ENCODE data around the gene CXCR4.

The CXCR4 gene

GRCh38 chr2:136131484-136131960, 13.6 kb upstream of the CXCR4 start:
- DNase-seq, result no peak

- DNase-seq, result no peak
Measured at GRCh38 chr2:136130511-136130910, 12.6 kb upstream of the CXCR4 start.

GRCh38 chr2:136130045-136130444, 12.1 kb upstream of the CXCR4 start:
- DNase-seq, result no peak

GRCh38 chr2:136129601-136130000, 11.7 kb upstream of the CXCR4 start:
- no peak for DNase-seq

- DNase-seq, result no peak
Measured at GRCh38 chr2:136128905-136129304, 11.0 kb upstream of the CXCR4 start.

GRCh38 chr2:136128366-136128765, 10.4 kb upstream of the CXCR4 start:
- DNase-seq, result no peak

- DNase-seq, result peak; percentile 17
Measured at GRCh38 chr2:136127356-136127755, 9.4 kb upstream of the CXCR4 start.

GRCh38 chr2:136126421-136126926, 8.5 kb upstream of the CXCR4 start:
- DNase-seq, result no peak

GRCh38 chr2:136126021-136126420, 8.1 kb upstream of the CXCR4 start:
- DNase-seq, result no peak

- no peak for DNase-seq
Measured at GRCh38 chr2:136125236-136125635, 7.3 kb upstream of the CXCR4 start.

GRCh38 chr2:136124805-136125204, 6.9 kb upstream of the CXCR4 start:
- DNase-seq, result no peak

GRCh38 chr2:136122661-136123060, 4.7 kb upstream of the CXCR4 start:
- DNase-seq, result no peak

GRCh38 chr2:136121204-136121910, 3.4 kb upstream of the CXCR4 start:
- DNase-seq, result no peak

- peak; percentile 27 for DNase-seq
Measured at GRCh38 chr2:136119717-136120675, 2.0 kb upstream of the CXCR4 start.

GRCh38 chr2:136118819-136119716, 1.1 kb upstream of the CXCR4 start:
- DNase-seq, result peak; percentile 79

- DNase-seq, result peak; percentile 53
Measured at GRCh38 chr2:136117391-136117841, 533 bp downstream of the CXCR4 start.

GRCh38 chr2:136116813-136117390, 1.0 kb downstream of the CXCR4 start:
- DNase-seq, result peak; percentile 63

- DNase-seq, result no peak
Measured at GRCh38 chr2:136116151-136116812, 1.7 kb downstream of the CXCR4 start.

GRCh38 chr2:136115183-136115761, 2.7 kb downstream of the CXCR4 start:
- DNase-seq, result no peak

- DNase-seq, result no peak
Measured at GRCh38 chr2:136114382-136114781, 3.6 kb downstream of the CXCR4 start.

Measured in COR-L47 (cell line).